ENCODE results near the gene GPR78. TPM values are rescaled to one million over a fixed set of nuclear protein-coding genes. Genes with fewer than 3 reads are reported as not detected.

GPR78 gene
- polyA plus RNA-seq, 1 donor (not counting 4 experiments of a cell fraction or from before 2014, with no cell fraction given) = not detected

DNA sequence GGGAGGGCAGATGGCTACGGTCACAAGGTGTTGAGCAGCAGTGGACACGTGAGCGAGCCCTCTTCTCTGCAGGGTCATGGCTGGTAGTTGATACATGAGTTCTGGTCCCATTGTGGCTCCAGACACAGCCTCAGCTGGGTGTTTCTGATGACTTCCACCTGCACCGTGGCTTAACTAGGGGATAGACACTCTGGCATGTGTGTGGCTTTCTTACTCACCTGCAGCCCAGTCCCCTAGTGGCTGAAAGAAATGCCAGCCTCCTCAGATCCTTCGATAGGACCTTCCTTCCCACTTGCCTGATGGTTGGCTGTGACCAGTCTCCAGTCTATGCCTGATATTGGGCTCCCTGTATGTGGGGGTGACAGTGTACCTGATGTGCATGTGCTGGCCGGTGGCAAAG lies 5.0 kb downstream of the GPR78 start:
- H3K27ac ChIP-seq (ENCODE audit: control insufficient read depth, insufficient read depth, low read length) = no peak overlapping the region
- no peaks in the 10 kb centered on the region for H4K20me1 ChIP-seq (ENCODE audit: control insufficient read depth, extremely low read depth, insufficient read depth, low read length)
- H3K9ac ChIP-seq (ENCODE audit: control insufficient read depth, extremely low read depth, insufficient read depth, low read length) = no peak overlapping the region
- H3K4me2 ChIP-seq (ENCODE audit: control insufficient read depth, extremely low read depth, insufficient read depth, low read depth, low read length) = no peak overlapping the region
- no peaks in the 10 kb centered on the region for H3K36me3 ChIP-seq (ENCODE audit: control insufficient read depth in 2 of 2, extremely low read depth in 1 of 2, insufficient read depth in 2 of 2, low read length in 2 of 2)
- no peak overlapping the region for H2AFZ ChIP-seq (ENCODE audit: control insufficient read depth, low read length)
- H3K27me3 ChIP-seq (ENCODE audit: control insufficient read depth, extremely low read depth, insufficient read depth, low read length) = peaks cover 11% of the 10 kb centered on the region
- H3K9me3 ChIP-seq (ENCODE audit: control insufficient read depth, low read depth, low read length) = no peaks in the 10 kb centered on the region
- H3K79me2 ChIP-seq (ENCODE audit: control insufficient read depth, insufficient read depth, low read length) = no peaks in the 10 kb centered on the region
- no peaks in the 10 kb centered on the region for H3K4me1 ChIP-seq (ENCODE audit: control insufficient read depth, extremely low read depth, insufficient read depth, low read length)
- H3K4me3 ChIP-seq (ENCODE audit: control insufficient read depth in 2 of 3, extremely low read depth in 1 of 3, insufficient read depth in 2 of 3, low read depth in 1 of 3, low read length in 3 of 3) = no peak overlapping the region
- dilution Hi-C loops (cut with MboI; ENCODE audit: extremely low pct_ligation_motif_present, low sequenced_read_pairs) = no loop called here
- no peak for TF ChIP-seq EZH2 (IDR thresholded peaks at IDR 0.05; ENCODE audit: low read length)
- TF ChIP-seq, protein P1, sequence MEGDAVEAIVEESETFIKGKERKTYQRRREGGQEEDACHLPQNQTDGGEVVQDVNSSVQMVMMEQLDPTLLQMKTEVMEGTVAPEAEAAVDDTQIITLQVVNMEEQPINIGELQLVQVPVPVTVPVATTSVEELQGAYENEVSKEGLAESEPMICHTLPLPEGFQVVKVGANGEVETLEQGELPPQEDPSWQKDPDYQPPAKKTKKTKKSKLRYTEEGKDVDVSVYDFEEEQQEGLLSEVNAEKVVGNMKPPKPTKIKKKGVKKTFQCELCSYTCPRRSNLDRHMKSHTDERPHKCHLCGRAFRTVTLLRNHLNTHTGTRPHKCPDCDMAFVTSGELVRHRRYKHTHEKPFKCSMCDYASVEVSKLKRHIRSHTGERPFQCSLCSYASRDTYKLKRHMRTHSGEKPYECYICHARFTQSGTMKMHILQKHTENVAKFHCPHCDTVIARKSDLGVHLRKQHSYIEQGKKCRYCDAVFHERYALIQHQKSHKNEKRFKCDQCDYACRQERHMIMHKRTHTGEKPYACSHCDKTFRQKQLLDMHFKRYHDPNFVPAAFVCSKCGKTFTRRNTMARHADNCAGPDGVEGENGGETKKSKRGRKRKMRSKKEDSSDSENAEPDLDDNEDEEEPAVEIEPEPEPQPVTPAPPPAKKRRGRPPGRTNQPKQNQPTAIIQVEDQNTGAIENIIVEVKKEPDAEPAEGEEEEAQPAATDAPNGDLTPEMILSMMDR (optimal IDR thresholded peaks at IDR 0.05 in 1 of 3, IDR thresholded peaks at IDR 0.05 in 1 of 3, conservative IDR thresholded peaks at IDR 0.05 in 1 of 3; ENCODE audit: extremely low read depth in 1 of 3, insufficient read depth in 2 of 3, low read length in 3 of 3) = peak in 2 of 3 experiments; percentile 26 to 51
- no peaks in the 10 kb centered on the region for H3K9me1 ChIP-seq (ENCODE audit: control insufficient read depth, extremely low read depth, insufficient read depth, low read length)
- DNase-seq (ENCODE audit: low read depth, low spot score) (no peak), FAIRE-seq (no peak)

GRCh38 chr4:8585721-8586212 lies 5.6 kb downstream of the GPR78 start:
- Histone ChIP-seq H3K36me3 (ENCODE audit: control insufficient read depth in 2 of 2, extremely low read depth in 1 of 2, insufficient read depth in 2 of 2, low read length in 2 of 2) (no peaks in the 10 kb centered on the region), H2AFZ (ENCODE audit: control insufficient read depth, low read length) (no peak overlapping the region), H4K20me1 (ENCODE audit: control insufficient read depth, extremely low read depth, insufficient read depth, low read length) (no peaks in the 10 kb centered on the region), H3K4me3 (ENCODE audit: control insufficient read depth in 2 of 3, extremely low read depth in 1 of 3, insufficient read depth in 2 of 3, low read depth in 1 of 3, low read length in 3 of 3) (no peak overlapping the region), H3K79me2 (ENCODE audit: control insufficient read depth, insufficient read depth, low read length) (no peaks in the 10 kb centered on the region), H3K4me2 (ENCODE audit: control insufficient read depth, extremely low read depth, insufficient read depth, low read depth, low read length) (no peak overlapping the region), H3K9me3 (ENCODE audit: control insufficient read depth, low read depth, low read length) (no peaks in the 10 kb centered on the region), H3K9me1 (ENCODE audit: control insufficient read depth, extremely low read depth, insufficient read depth, low read length) (no peaks in the 10 kb centered on the region), H3K9ac (ENCODE audit: control insufficient read depth, extremely low read depth, insufficient read depth, low read length) (no peak overlapping the region), H3K27me3 (ENCODE audit: control insufficient read depth, extremely low read depth, insufficient read depth, low read length) (peaks cover 11% of the 10 kb centered on the region), H3K27ac (ENCODE audit: control insufficient read depth, insufficient read depth, low read length) (no peak overlapping the region), H3K4me1 (ENCODE audit: control insufficient read depth, extremely low read depth, insufficient read depth, low read length) (no peaks in the 10 kb centered on the region)
- dilution Hi-C loops (cut with MboI; ENCODE audit: extremely low pct_ligation_motif_present, low sequenced_read_pairs) = no loop called here
- no peak for TF ChIP-seq EZH2 (IDR thresholded peaks at IDR 0.05; ENCODE audit: low read length)
- TF ChIP-seq, protein P1 (optimal IDR thresholded peaks at IDR 0.05 in 1 of 3, IDR thresholded peaks at IDR 0.05 in 1 of 3, conservative IDR thresholded peaks at IDR 0.05 in 1 of 3; ENCODE audit: extremely low read depth in 1 of 3, insufficient read depth in 2 of 3, low read length in 3 of 3) = no peak
- no peak for DNase-seq (ENCODE audit: low read depth, low spot score)
- FAIRE-seq = no peak
